Fibroblast of lung (primary cell): ENCODE results near the gene ST8SIA6. TPM values are rescaled to one million over a fixed set of nuclear protein-coding genes. Genes with fewer than 3 reads are reported as not detected.

ENCODE experiments used
- DNase-seq, 2 donors: peaks; one replicate each; pipeline versions ENCODE4 v3.0.0 to v3.0.0-alpha.2; 2010; ENCODE audit warnings: low read depth in 2 of 2
- H2AFZ ChIP-seq: 2 replicates; pipeline ENCODE4 v1.5.1; 2012; ENCODE audit warnings: low read length, control low read depth, inconsistent platforms
- H3K27ac ChIP-seq: 2 replicates; pipeline ENCODE4 v1.5.1; 2011; ENCODE audit warnings: low read length, control low read depth; ENCODE audit not compliant: insufficient read depth
- H3K27me3 ChIP-seq: 2 replicates; pipeline ENCODE4 v1.5.1; 2011; ENCODE audit warnings: mild to moderate bottlenecking, low read length; ENCODE audit not compliant: control insufficient read depth, insufficient read depth
- H3K36me3 ChIP-seq: 2 replicates; pipeline ENCODE4 v1.5.1; 2011; ENCODE audit warnings: low read length; ENCODE audit not compliant: control insufficient read depth, insufficient read depth
- H3K4me1 ChIP-seq: 2 replicates; pipeline ENCODE4 v1.5.1; 2011; ENCODE audit warnings: low read length; ENCODE audit not compliant: control insufficient read depth, insufficient read depth; ENCODE audit errors: extremely low read depth
- H3K4me2 ChIP-seq: 2 replicates; pipeline ENCODE4 v1.5.1; 2011; ENCODE audit warnings: low read length, control low read depth; ENCODE audit not compliant: insufficient read depth; ENCODE audit errors: extremely low read depth
- H3K4me3 ChIP-seq, 4 experiments: fragments of 200-600 bp in 1 of 4; sonication (generic) in 1 of 4; replicated peaks in 1 of 4; 2 replicates each; pipeline ENCODE4 v1.5.1; 2011 to 2016; ENCODE audit warnings: low read length in 4 of 4, low read depth in 3 of 4, mild to moderate bottlenecking in 3 of 4, control low read depth in 2 of 4, inconsistent platforms in 1 of 4, mixed read lengths in 1 of 4; ENCODE audit not compliant: insufficient read depth in 1 of 4; ENCODE audit errors: control extremely low read depth in 1 of 4
- H3K79me2 ChIP-seq: 2 replicates; pipeline ENCODE4 v1.5.1; 2012; ENCODE audit warnings: mild to moderate bottlenecking, low read length, inconsistent platforms; ENCODE audit not compliant: control insufficient read depth, insufficient read depth
- H3K9ac ChIP-seq: 2 replicates; pipeline ENCODE4 v1.5.1; 2011; ENCODE audit warnings: mild to moderate bottlenecking, low read length, control low read depth; ENCODE audit not compliant: insufficient read depth
- H3K9me3 ChIP-seq: 2 replicates; pipeline ENCODE4 v1.5.1; 2012; ENCODE audit warnings: low read depth, low read length; ENCODE audit not compliant: control insufficient read depth, insufficient read depth
- H4K20me1 ChIP-seq: 2 replicates; pipeline ENCODE4 v1.5.1; 2011; ENCODE audit warnings: low read length; ENCODE audit not compliant: control insufficient read depth, insufficient read depth; ENCODE audit errors: extremely low read depth
- CTCF ChIP-seq, 2 donors: IDR thresholded peaks in 1 of 2; conservative IDR thresholded peaks in 1 of 2; 1 replicate in 1 of 2; 2 replicates in 1 of 2; pipeline ENCODE4 v1.5.1; 2011 to 2012; ENCODE audit warnings: low read length in 2 of 2, control low read depth in 1 of 2, inconsistent platforms in 1 of 2, low read depth in 1 of 2, mild to moderate bottlenecking in 1 of 2
- EZH2 ChIP-seq: IDR thresholded peaks from 2 replicates; pipeline ENCODE4 v1.5.1; 2012; ENCODE audit warnings: low read length, control low read depth, mild to moderate bottlenecking; ENCODE audit errors: missing control alignments
- polyA plus RNA-seq, 2 donors: library from polyadenylated mRNA; depleted of rRNA in 1 of 2; stranded (reverse) in 1 of 2; unstranded in 1 of 2; fragments of >200 nt; gene quantifications; 2 replicates each; pipeline ENCODE4 v1.2.1, GENCODE V29; 2011 to 2012; ENCODE audit warnings: missing spikeins in 1 of 2
- total RNA-seq: library from RNA; depleted of rRNA; stranded (reverse); fragments of >200 nt; gene quantifications from 2 replicates; pipeline ENCODE4 v1.2.1, GENCODE V29; 2014

Gene ST8SIA6
- total and polyA plus RNA-seq, 2 donors (not counting 1 experiment from before 2014, with no cell fraction given): under 0.01 to 0.05 TPM

- Histone ChIP-seq H3K4me2 (no peak overlapping the region), H3K36me3 (no peaks in the 10 kb centered on the region), H2AFZ (no peak overlapping the region), H3K79me2 (no peaks in the 10 kb centered on the region), H3K9me3 (no peaks in the 10 kb centered on the region), H3K9ac (no peak overlapping the region), H3K4me1 (no peaks in the 10 kb centered on the region), H3K27ac (no peak overlapping the region), H4K20me1 (no peaks in the 10 kb centered on the region), H3K27me3 (peaks cover 12% of the 10 kb centered on the region), H3K4me3 (no peak overlapping the region)
- no peak for DNase-seq
- TF ChIP-seq CTCF (conservative IDR thresholded peaks at IDR 0.05 in 1 of 2, IDR thresholded peaks at IDR 0.05 in 1 of 2; ENCODE audit: low read depth in 1 of 2, low read length in 2 of 2) (no peak), EZH2 (no peak)
Measured at GRCh38 chr10:17427201-17427600, 27.2 kb downstream of the ST8SIA6 start.

- TF ChIP-seq EZH2 (no peak), CTCF (conservative IDR thresholded peaks at IDR 0.05 in 1 of 2, IDR thresholded peaks at IDR 0.05 in 1 of 2; ENCODE audit: low read depth in 1 of 2, low read length in 2 of 2) (no peak)
- H3K27ac ChIP-seq: no peak overlapping the region
- no peak overlapping the region for H2AFZ ChIP-seq
- no peak for DNase-seq
- no peak overlapping the region for H3K4me3 ChIP-seq
- no peaks in the 10 kb centered on the region for H4K20me1 ChIP-seq
- peaks cover 12% of the 10 kb centered on the region for H3K27me3 ChIP-seq
- no peaks in the 10 kb centered on the region for H3K4me1 ChIP-seq
- no peak overlapping the region for H3K9ac ChIP-seq
- no peaks in the 10 kb centered on the region for H3K79me2 ChIP-seq
- no peaks in the 10 kb centered on the region for H3K36me3 ChIP-seq
- H3K4me2 ChIP-seq: no peak overlapping the region
- H3K9me3 ChIP-seq: no peaks in the 10 kb centered on the region
Measured at GRCh38 chr10:17426263-17426750, 28.1 kb downstream of the ST8SIA6 start.

GRCh38 chr10:17425584-17426262 is 28.7 kb downstream of the ST8SIA6 start:
- Histone ChIP-seq H3K4me3 (no peak overlapping the region), H3K9me3 (no peaks in the 10 kb centered on the region), H4K20me1 (no peaks in the 10 kb centered on the region), H3K9ac (no peak overlapping the region), H3K4me2 (no peak overlapping the region), H2AFZ (no peak overlapping the region), H3K27ac (no peak overlapping the region), H3K79me2 (no peaks in the 10 kb centered on the region), H3K27me3 (peaks cover 12% of the 10 kb centered on the region), H3K36me3 (no peaks in the 10 kb centered on the region), H3K4me1 (no peaks in the 10 kb centered on the region)
- DNase-seq: no peak
- TF ChIP-seq EZH2: no peak
- no peak for TF ChIP-seq CTCF (conservative IDR thresholded peaks at IDR 0.05 in 1 of 2, IDR thresholded peaks at IDR 0.05 in 1 of 2; ENCODE audit: low read depth in 1 of 2, low read length in 2 of 2)
